DOHH2 (cell line): ENCODE results near the gene STPG1.

ENCODE experiments used
- H3F3A ChIP-seq: fragments of 200-600 bp; sonication (generic), shearing (Covaris generic); 2 replicates; pipeline ENCODE4 v1.6.0; 2016; ENCODE audit warnings: antibody characterized with exemption, mild to moderate bottlenecking; ENCODE audit not compliant: control insufficient read depth, insufficient read depth
- H3K27ac ChIP-seq: fragments of 200-600 bp; sonication (generic); 2 replicates; pipeline ENCODE4 v1.5.1; 2014; ENCODE audit warnings: low read depth, mild to moderate bottlenecking, low read length, moderate library complexity
- H3K27me3 ChIP-seq: fragments of 200-600 bp; sonication (generic); 2 replicates; pipeline ENCODE4 v1.6.1; 2014; ENCODE audit warnings: mild to moderate bottlenecking, low read length, mixed read lengths; ENCODE audit not compliant: control insufficient read depth
- H3K36me3 ChIP-seq: fragments of 200-600 bp; sonication (generic); 2 replicates; pipeline ENCODE4 v1.6.1; 2014; ENCODE audit warnings: mild to moderate bottlenecking, low read length, moderate library complexity, mixed read lengths; ENCODE audit not compliant: control insufficient read depth
- H3K4me1 ChIP-seq: fragments of 200-600 bp; sonication (generic); 2 replicates; pipeline ENCODE4 v1.6.1; 2014; ENCODE audit warnings: mild to moderate bottlenecking, low read length, mixed read lengths; ENCODE audit not compliant: control insufficient read depth
- H3K4me2 ChIP-seq: fragments of 200-600 bp; sonication (generic); 2 replicates; pipeline ENCODE4 v1.6.0; 2014; ENCODE audit warnings: mild to moderate bottlenecking, low read length, moderate library complexity
- H3K4me3 ChIP-seq: fragments of 200-600 bp; sonication (generic); 2 replicates; pipeline ENCODE4 v1.5.1; 2014; ENCODE audit warnings: mild to moderate bottlenecking, low read length, mixed read lengths
- H3K79me2 ChIP-seq: fragments of 200-600 bp; sonication (generic); 2 replicates; pipeline ENCODE4 v1.6.1; 2014; ENCODE audit warnings: mild to moderate bottlenecking, low read length, mixed read lengths; ENCODE audit not compliant: control insufficient read depth
- H3K9me2 ChIP-seq: fragments of 200-600 bp; sonication (generic); replicated peaks from 2 replicates; pipeline ENCODE4 v1.6.1; 2014; ENCODE audit warnings: mild to moderate bottlenecking, low read length, mixed read lengths; ENCODE audit not compliant: control insufficient read depth
- H3K9me3 ChIP-seq: fragments of 200-600 bp; sonication (generic); 2 replicates; pipeline ENCODE4 v1.6.1; 2014; ENCODE audit warnings: antibody characterized with exemption, low read length, mixed read lengths; ENCODE audit not compliant: control insufficient read depth, insufficient read depth
- H4K20me1 ChIP-seq: fragments of 200-600 bp; sonication (generic); 2 replicates; pipeline ENCODE4 v1.6.0; 2014; ENCODE audit warnings: low read depth, mild to moderate bottlenecking, antibody characterized with exemption, low read length, moderate library complexity; ENCODE audit not compliant: control insufficient read depth, insufficient read depth
- CTCF ChIP-seq: fragments of 200-600 bp; sonication (generic); IDR thresholded peaks from one replicate; pipeline ENCODE4 v1.5.1; 2014; ENCODE audit warnings: antibody characterized with exemption, mild to moderate bottlenecking, low read depth, low read length; ENCODE audit not compliant: poor library complexity, severe bottlenecking
- EZH2phosphoT487 ChIP-seq: fragments of 200-600 bp; sonication (generic); IDR thresholded peaks from 2 replicates; pipeline ENCODE4 v1.6.1; 2017; ENCODE audit warnings: borderline replicate concordance, mild to moderate bottlenecking, antibody characterized with exemption, low read length, moderate library complexity, mixed read lengths

The STPG1 gene

GRCh38 chr1:24340770-24341169 lies 72.8 kb downstream of the STPG1 start:
- Histone ChIP-seq H3K4me2 (no peak overlapping the region), H3K27me3 (no peaks in the 10 kb centered on the region; the same call in 1 of the 2 replicates), H3K36me3 (no peaks in the 10 kb centered on the region), H3K9me3 (no peaks in the 10 kb centered on the region), H3F3A (no peaks in the 10 kb centered on the region), H3K79me2 (no peaks in the 10 kb centered on the region), H3K4me3 (no peak overlapping the region), H3K9me2 (no peaks in the 10 kb centered on the region), H3K27ac (no peak overlapping the region), H4K20me1 (no peaks in the 10 kb centered on the region), H3K4me1 (peaks cover 8% of the 10 kb centered on the region; the same call in 1 of the 2 replicates)
- TF ChIP-seq CTCF (no peak), EZH2phosphoT487 (no peak)

GRCh38 chr1:24339996-24340395 lies 73.6 kb downstream of the STPG1 start:
- TF ChIP-seq CTCF (no peak), EZH2phosphoT487 (no peak)
- Histone ChIP-seq H3K79me2 (no peaks in the 10 kb centered on the region), H3K27ac (no peak overlapping the region), H3K4me2 (no peak overlapping the region), H3F3A (no peaks in the 10 kb centered on the region), H3K27me3 (no peaks in the 10 kb centered on the region; the same call in 1 of the 2 replicates), H3K36me3 (no peaks in the 10 kb centered on the region), H3K4me1 (peaks cover 8% of the 10 kb centered on the region; the same call in 1 of the 2 replicates), H4K20me1 (no peaks in the 10 kb centered on the region), H3K4me3 (no peak overlapping the region), H3K9me3 (no peaks in the 10 kb centered on the region), H3K9me2 (no peaks in the 10 kb centered on the region)

DNA sequence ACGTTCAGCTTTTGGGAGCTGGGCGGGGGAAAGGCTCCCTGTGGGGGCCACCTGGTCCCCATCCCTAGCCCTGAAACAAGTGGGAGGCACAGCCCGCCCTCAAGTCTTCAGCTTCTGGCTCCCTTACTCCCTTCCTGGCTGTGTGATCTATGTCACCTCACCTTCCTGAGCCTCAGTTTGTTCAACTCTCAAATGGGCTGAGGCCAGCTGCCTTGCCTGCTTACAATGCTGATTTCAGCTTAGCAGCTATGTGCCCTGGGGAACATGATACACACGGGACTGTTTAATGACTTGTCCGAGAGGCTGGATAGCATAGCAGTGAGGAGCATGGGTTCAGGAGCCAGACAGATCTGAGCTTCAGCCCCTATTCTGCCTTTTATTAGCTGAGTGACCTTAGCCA lies 75.1 kb downstream of the STPG1 start:
- no peaks in the 10 kb centered on the region for H3K9me3 ChIP-seq
- no peaks in the 10 kb centered on the region for H3K9me2 ChIP-seq
- no peaks in the 10 kb centered on the region for H3K79me2 ChIP-seq
- no peaks in the 10 kb centered on the region for H3F3A ChIP-seq
- TF ChIP-seq CTCF: no peak
- TF ChIP-seq EZH2phosphoT487: no peak
- no peaks in the 10 kb centered on the region; the same call in 1 of the 2 replicates for H3K27me3 ChIP-seq
- H3K36me3 ChIP-seq: no peaks in the 10 kb centered on the region
- H3K4me1 ChIP-seq: peaks cover 8% of the 10 kb centered on the region; the same call in 1 of the 2 replicates
- no peak overlapping the region for H3K27ac ChIP-seq
- no peaks in the 10 kb centered on the region for H4K20me1 ChIP-seq
- H3K4me3 ChIP-seq: no peak overlapping the region
- H3K4me2 ChIP-seq: no peak overlapping the region
